Astrocyte (in vitro differentiated cells and primary cell): ENCODE results near the gene MOCS3. TPM values are rescaled to one million over a fixed set of nuclear protein-coding genes. Genes with fewer than 3 reads are reported as not detected.

Experiments
- DNase-seq: peaks from one replicate; pipeline ENCODE4 v3.0.0-alpha.2; 2010; ENCODE audit warnings: low read depth
- FAIRE-seq: peaks from 2 replicates; lab custom pipeline; 2011; peaks lifted over from hg19 to GRCh38; lab: Jason Lieb, UNC
- H2AFZ ChIP-seq: 2 replicates; pipeline ENCODE4 v1.6.0; 2012; ENCODE audit warnings: low read depth, low read length, inconsistent platforms
- H3K27ac ChIP-seq: 2 replicates; pipeline ENCODE4 v1.5.1; 2011; ENCODE audit warnings: low read depth, low read length, inconsistent platforms
- H3K27me3 ChIP-seq: 2 replicates; pipeline ENCODE4 v1.6.0; 2011; ENCODE audit warnings: low read length, inconsistent platforms; ENCODE audit not compliant: insufficient read depth
- H3K36me3 ChIP-seq: 2 replicates; pipeline ENCODE4 v1.5.1; 2011; ENCODE audit warnings: low read length, inconsistent platforms; ENCODE audit not compliant: insufficient read depth
- H3K4me1 ChIP-seq: 2 replicates; pipeline ENCODE4 v1.5.1; 2011; ENCODE audit warnings: low read length, inconsistent platforms; ENCODE audit not compliant: insufficient read depth
- H3K4me2 ChIP-seq: 2 replicates; pipeline ENCODE4 v1.6.0; 2012; ENCODE audit warnings: low read length, inconsistent platforms
- H3K4me3 ChIP-seq: 2 replicates; pipeline ENCODE4 v1.5.1; 2011; ENCODE audit warnings: low read depth, mild to moderate bottlenecking, low read length, inconsistent platforms; ENCODE audit not compliant: insufficient read depth
- H3K79me2 ChIP-seq: 2 replicates; pipeline ENCODE4 v1.6.0; 2012; ENCODE audit warnings: mild to moderate bottlenecking, low read length, inconsistent platforms; ENCODE audit not compliant: insufficient read depth
- H3K9ac ChIP-seq: 2 replicates; pipeline ENCODE4 v1.6.0; 2012; ENCODE audit warnings: mild to moderate bottlenecking, low read length, inconsistent platforms
- H3K9me3 ChIP-seq: 2 replicates; pipeline ENCODE4 v1.5.1; 2012; ENCODE audit warnings: low read depth, mild to moderate bottlenecking, low read length, inconsistent platforms; ENCODE audit not compliant: insufficient read depth
- H4K20me1 ChIP-seq: 2 replicates; pipeline ENCODE4 v1.6.0; 2012; ENCODE audit warnings: low read length, inconsistent platforms; ENCODE audit not compliant: insufficient read depth
- H3K27ac Mint-ChIP-seq: one replicate; pipeline ENCODE4 v1.8.0; 2021; ENCODE audit warnings: mild to moderate bottlenecking, mixed read lengths; ENCODE audit not compliant: unreplicated experiment
- H3K27me3 Mint-ChIP-seq: one replicate; pipeline ENCODE4 v1.8.0; 2021; ENCODE audit warnings: low read depth, mixed read lengths; ENCODE audit not compliant: unreplicated experiment
- H3K36me3 Mint-ChIP-seq: one replicate; pipeline ENCODE4 v1.8.0; 2021; ENCODE audit warnings: low read depth, mixed read lengths; ENCODE audit not compliant: unreplicated experiment
- H3K4me1 Mint-ChIP-seq: one replicate; pipeline ENCODE4 v1.8.0; 2021; ENCODE audit warnings: low read depth, mixed read lengths; ENCODE audit not compliant: unreplicated experiment
- H3K4me3 Mint-ChIP-seq: one replicate; pipeline ENCODE4 v1.8.0; 2021; ENCODE audit warnings: mild to moderate bottlenecking, moderate library complexity, mixed read lengths; ENCODE audit not compliant: unreplicated experiment
- H3K9me3 Mint-ChIP-seq: one replicate; pipeline ENCODE4 v1.8.0; 2021; ENCODE audit warnings: mild to moderate bottlenecking, mixed read lengths; ENCODE audit not compliant: unreplicated experiment
- CTCF ChIP-seq: IDR thresholded peaks from 2 replicates; pipeline ENCODE4 v1.5.1; 2011; ENCODE audit warnings: low read depth, mild to moderate bottlenecking, inconsistent platforms, low read length, moderate library complexity; ENCODE audit not compliant: insufficient read depth
- EZH2 ChIP-seq: IDR thresholded peaks from 2 replicates; pipeline ENCODE4 v1.6.1; 2012; ENCODE audit warnings: mild to moderate bottlenecking, low read length, inconsistent platforms; ENCODE audit not compliant: insufficient read depth
- total RNA-seq: library from RNA; stranded (reverse); gene quantifications from 2 replicates; pipeline ENCODE4 v1.2.1, GENCODE V29; 2021

Gene MOCS3
- total RNA-seq, 1 donor from 2014 or later, result 5.8 TPM

DNA sequence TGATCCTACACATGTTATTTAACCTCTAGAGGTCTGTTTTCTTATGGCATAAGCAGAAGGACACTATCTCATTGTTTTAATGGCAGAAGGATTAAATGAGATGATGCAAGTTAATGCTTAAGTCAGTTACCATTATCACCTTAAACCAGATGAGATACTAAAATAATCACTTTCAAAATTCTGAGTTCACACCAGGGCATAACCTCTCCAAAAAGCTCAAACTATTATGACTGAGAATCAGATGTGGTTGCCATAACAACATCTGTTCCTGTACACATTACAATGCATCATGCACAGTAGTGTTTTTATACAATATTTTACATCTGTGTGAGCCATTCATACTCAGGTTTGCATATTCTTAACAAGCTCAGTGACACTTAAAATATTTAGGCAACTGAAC is 37.6 kb upstream of the MOCS3 start:
- H3K27me3 ChIP-seq, result no peaks in the 10 kb centered on the region
- H3K9ac ChIP-seq, result no peak overlapping the region
- peaks cover 100% of the 10 kb centered on the region for H4K20me1 ChIP-seq
- Mint-ChIP-seq H3K36me3 (peaks cover 14% of the 10 kb centered on the region), H3K27me3 (no peaks in the 10 kb centered on the region), H3K4me1 (peaks cover 39% of the 10 kb centered on the region), H3K4me3 (no peak overlapping the region), H3K9me3 (no peaks in the 10 kb centered on the region), H3K27ac (no peak overlapping the region)
- no peak overlapping the region for H3K4me3 ChIP-seq
- no peak overlapping the region for H3K4me2 ChIP-seq
- FAIRE-seq, result no peak
- H3K27ac ChIP-seq, result peak overlapping the region; percentile 28
- H3K36me3 ChIP-seq, result peaks cover 15% of the 10 kb centered on the region
- H2AFZ ChIP-seq, result no peak overlapping the region
- TF ChIP-seq CTCF, result no peak
- TF ChIP-seq EZH2, result no peak
- peaks cover 100% of the 10 kb centered on the region for H3K79me2 ChIP-seq
- H3K4me1 ChIP-seq, result peaks cover 12% of the 10 kb centered on the region
- no peak for DNase-seq
- H3K9me3 ChIP-seq, result no peaks in the 10 kb centered on the region

GRCh38 chr20:50921803-50922501 is 36.7 kb upstream of the MOCS3 start:
- H3K27me3 Mint-ChIP-seq, result no peaks in the 10 kb centered on the region
- FAIRE-seq (no peak), DNase-seq (no peak)
- peaks cover 32% of the 10 kb centered on the region for H3K4me1 Mint-ChIP-seq
- no peak overlapping the region for H3K4me3 Mint-ChIP-seq
- no peak overlapping the region for H2AFZ ChIP-seq
- H3K27ac ChIP-seq, result no peak overlapping the region
- peaks cover 4% of the 10 kb centered on the region for H3K4me1 ChIP-seq
- no peaks in the 10 kb centered on the region for H3K9me3 ChIP-seq
- H3K36me3 ChIP-seq, result peaks cover 15% of the 10 kb centered on the region
- no peaks in the 10 kb centered on the region for H3K9me3 Mint-ChIP-seq
- H3K4me2 ChIP-seq, result no peak overlapping the region
- H3K4me3 ChIP-seq, result no peak overlapping the region
- no peaks in the 10 kb centered on the region for H3K27me3 ChIP-seq
- peaks cover 97% of the 10 kb centered on the region for H4K20me1 ChIP-seq
- H3K9ac ChIP-seq, result no peak overlapping the region
- peak overlapping the region; percentile 66 for H3K27ac Mint-ChIP-seq
- peaks cover 11% of the 10 kb centered on the region for H3K36me3 Mint-ChIP-seq
- no peak for TF ChIP-seq EZH2
- no peak for TF ChIP-seq CTCF
- peaks cover 100% of the 10 kb centered on the region for H3K79me2 ChIP-seq

- Histone ChIP-seq H4K20me1 (peaks cover 96% of the 10 kb centered on the region), H3K9me3 (no peaks in the 10 kb centered on the region), H3K4me1 (peaks cover 17% of the 10 kb centered on the region), H3K4me3 (no peak overlapping the region), H3K27ac (no peak overlapping the region), H3K9ac (no peak overlapping the region), H3K27me3 (no peaks in the 10 kb centered on the region), H3K79me2 (peaks cover 100% of the 10 kb centered on the region), H2AFZ (no peak overlapping the region), H3K4me2 (no peak overlapping the region), H3K36me3 (peaks cover 30% of the 10 kb centered on the region)
- no peaks in the 10 kb centered on the region for H3K9me3 Mint-ChIP-seq
- no peak for FAIRE-seq
- peaks cover 13% of the 10 kb centered on the region for H3K36me3 Mint-ChIP-seq
- TF ChIP-seq EZH2 (no peak), CTCF (no peak)
- peaks cover 27% of the 10 kb centered on the region for H3K4me1 Mint-ChIP-seq
- H3K4me3 Mint-ChIP-seq, result no peak overlapping the region
- no peak for DNase-seq
- no peaks in the 10 kb centered on the region for H3K27me3 Mint-ChIP-seq
- H3K27ac Mint-ChIP-seq, result peak overlapping the region; percentile 12
Observed at GRCh38 chr20:50924261-50924920, 34.2 kb upstream of the MOCS3 start.
